NCI-H748 treated with DMSO at 0.1 percent for 48 hours (cell line): ENCODE measurements around the gene SLC38A9.
A peak's percentile ranks its signal among the peaks of the same experiment; 100 is the strongest.
"Not testable (repeated sequence)": the region's sequence is repeated elsewhere in the genome, so short reads cannot be mapped to it uniquely, and the experiment has no call there.

Experiments
- DNase-seq: peaks from one replicate; lab custom pipeline; 2025; lab: John Stamatoyannopoulos, UW

The SLC38A9 gene

GRCh38 chr5:55610542-55610941, 101.6 kb downstream of the SLC38A9 start:
- no peak for DNase-seq

GRCh38 chr5:55609413-55609812, 102.7 kb downstream of the SLC38A9 start:
- no peak for DNase-seq

GRCh38 chr5:55608595-55609349, 103.4 kb downstream of the SLC38A9 start:
- no peak for DNase-seq

GRCh38 chr5:55607309-55607708, 104.8 kb downstream of the SLC38A9 start:
- DNase-seq, result not testable (repeated sequence)

- no peak for DNase-seq
Observed at GRCh38 chr5:55604611-55605067, 107.5 kb downstream of the SLC38A9 start.

- DNase-seq, result no peak
Observed at GRCh38 chr5:55603922-55604321, 108.2 kb downstream of the SLC38A9 start.

- DNase-seq, result no peak
Observed at GRCh38 chr5:55601628-55602027, 110.5 kb downstream of the SLC38A9 start.

- peak; percentile 62 for DNase-seq
Observed at GRCh38 chr5:55601204-55601618, 110.9 kb downstream of the SLC38A9 start.

- DNase-seq, result no peak
Observed at GRCh38 chr5:55600497-55601203, 111.5 kb downstream of the SLC38A9 start.

GRCh38 chr5:55600086-55600485, 112.0 kb downstream of the SLC38A9 start:
- no peak for DNase-seq

- no peak for DNase-seq
Observed at GRCh38 chr5:55599148-55600050, 112.7 kb downstream of the SLC38A9 start.

- DNase-seq, result no peak
Observed at GRCh38 chr5:55597014-55597981, 114.8 kb downstream of the SLC38A9 start.

- DNase-seq, result no peak
Observed at GRCh38 chr5:55594671-55595070, 117.5 kb downstream of the SLC38A9 start.

- peak; percentile 36 for DNase-seq
Observed at GRCh38 chr5:55593115-55593472, 119.0 kb downstream of the SLC38A9 start.

GRCh38 chr5:55592388-55593114, 119.6 kb downstream of the SLC38A9 start:
- DNase-seq, result no peak

- DNase-seq, result no peak
Observed at GRCh38 chr5:55591686-55592085, 120.4 kb downstream of the SLC38A9 start.

GRCh38 chr5:55585206-55585610, 126.9 kb downstream of the SLC38A9 start:
- DNase-seq, result no peak

GRCh38 chr5:55584398-55585205, 127.5 kb downstream of the SLC38A9 start:
- DNase-seq, result no peak

GRCh38 chr5:55583578-55583977, 128.5 kb downstream of the SLC38A9 start:
- DNase-seq, result no peak

- no peak for DNase-seq
Observed at GRCh38 chr5:55582256-55582655, 129.9 kb downstream of the SLC38A9 start.
